ENCODE results near the gene ATL1. TPM values are rescaled to one million over a fixed set of nuclear protein-coding genes. Genes with fewer than 3 reads are reported as not detected.

Gene ATL1
- total and polyA plus RNA-seq, 2 of the 13 experiments (the other 11 are each of a cell fraction or from before 2014, with no cell fraction given), result 0.60 to 0.65 TPM

- WGBS (ENCODE audit: low lambda C conversion rate), result 79% methylated on average over 3 of the region's 3 CpGs
- no peak for FAIRE-seq
- Histone ChIP-seq H3K36me3 (replicated peaks in 1 of 2; ENCODE audit: control insufficient read depth in 1 of 2, insufficient read depth in 2 of 2, low read length in 2 of 2) (no peaks in the 10 kb centered on the region), H3K9me3 (ENCODE audit: low read length) (peaks cover 6% of the 10 kb centered on the region; the same call in 1 of the 2 replicates), H2AFZ (ENCODE audit: low read length) (no peak overlapping the region), H3K27me3 (ENCODE audit: control insufficient read depth in 1 of 2, insufficient read depth in 2 of 2, low read length in 2 of 2) (no peaks in the 10 kb centered on the region; a peak in 1 of 5 replicates), H4K20me1 (ENCODE audit: insufficient read depth, low read length) (peaks cover 6% of the 10 kb centered on the region; the same call in 1 of the 2 replicates), H3K4me3 (replicated peaks in 1 of 3; ENCODE audit: insufficient read depth in 1 of 3, low read depth in 2 of 3, low read length in 3 of 3) (no peak overlapping the region), H3K4me2 (ENCODE audit: low read depth, low read length) (no peak overlapping the region), H3K27ac (ENCODE audit: extremely low read length, insufficient read depth, low read length) (no peak overlapping the region), H3K4me1 (ENCODE audit: insufficient read depth, low read length) (peaks cover 27% of the 10 kb centered on the region), H3K9ac (ENCODE audit: insufficient read depth, low read depth, low read length) (no peak overlapping the region), H3K79me2 (ENCODE audit: insufficient read depth, low read length) (peaks cover 27% of the 10 kb centered on the region)
- no peak for TF ChIP-seq ZNF788 (CRISPR knock-in tag; IDR thresholded peaks at IDR 0.05; ENCODE audit: borderline replicate concordance)
- no peak for TF ChIP-seq HOXA5 (CRISPR knock-in tag; IDR thresholded peaks at IDR 0.05)
- TF ChIP-seq ZNF7 (CRISPR knock-in tag; IDR thresholded peaks at IDR 0.05), result no peak
- CTCF ChIA-PET (ENCODE audit: low intra/inter-chr PET ratio, low total read pairs), result no interaction called here
- intact Hi-C loops (cut with micrococcal nuclease; ENCODE audit: unreplicated experiment), result loop anchor here (5.0 kb wide), 4 partner anchors 57 to 672 kb away; partner anchors contain the start of gene SOS2
- in situ Hi-C loops (cut with HindIII; ENCODE audit: extremely low pct_ligation_motif_present, low pct_unique_long_range_greater_than_20kb), result loop anchor here (25.0 kb wide), 1 partner anchor 672 kb away; the partner anchor contains the start of gene NEMF
- no peak for ATAC-seq
- POLR2A ChIA-PET, result no interaction called here
- no TSS peak for BruUV-seq (replicated peaks)
- no peak for DNase-seq (ENCODE audit: low spot score)
Measured at GRCh38 chr14:50534416-50534815, 25.5 kb upstream of the ATL1 start.

- no peak overlapping the region for H3K27ac ChIP-seq (ENCODE audit: extremely low read length, insufficient read depth, low read length)
- no peaks in the 10 kb centered on the region for H3K36me3 ChIP-seq (replicated peaks in 1 of 2; ENCODE audit: control insufficient read depth in 1 of 2, insufficient read depth in 2 of 2, low read length in 2 of 2)
- DNase-seq (ENCODE audit: low spot score), result no peak
- H4K20me1 ChIP-seq (ENCODE audit: insufficient read depth, low read length), result peaks cover 5% of the 10 kb centered on the region; the same call in 1 of the 2 replicates
- peaks cover 21% of the 10 kb centered on the region for H3K79me2 ChIP-seq (ENCODE audit: insufficient read depth, low read length)
- no peak overlapping the region for H3K4me2 ChIP-seq (ENCODE audit: low read depth, low read length)
- in situ Hi-C loops (cut with HindIII; ENCODE audit: extremely low pct_ligation_motif_present, low pct_unique_long_range_greater_than_20kb), result loop anchor here (25.0 kb wide), 1 partner anchor 673 kb away; the partner anchor contains the start of gene NEMF
- ChIA-PET POLR2A (no interaction called here), CTCF (ENCODE audit: low intra/inter-chr PET ratio, low total read pairs) (no interaction called here)
- 94% methylated on average over 1 of the region's 1 CpG for WGBS (ENCODE audit: low lambda C conversion rate)
- no peak overlapping the region for H3K4me3 ChIP-seq (replicated peaks in 1 of 3; ENCODE audit: insufficient read depth in 1 of 3, low read depth in 2 of 3, low read length in 3 of 3)
- TF ChIP-seq CBX5 (CRISPR knock-in tag; IDR thresholded peaks at IDR 0.05; ENCODE audit: borderline replicate concordance) (no peak), ESRRA (CRISPR knock-in tag; IDR thresholded peaks at IDR 0.05; ENCODE audit: low read depth) (no peak), ZNF790 (CRISPR knock-in tag; IDR thresholded peaks at IDR 0.05; ENCODE audit: borderline replicate concordance) (no peak), ZNF570 (CRISPR knock-in tag; IDR thresholded peaks at IDR 0.05; ENCODE audit: borderline replicate concordance) (no peak), SMAD1 (CRISPR knock-in tag; IDR thresholded peaks at IDR 0.05; ENCODE audit: borderline replicate concordance, low read depth) (no peak)
- TF ChIP-seq, protein P1, sequence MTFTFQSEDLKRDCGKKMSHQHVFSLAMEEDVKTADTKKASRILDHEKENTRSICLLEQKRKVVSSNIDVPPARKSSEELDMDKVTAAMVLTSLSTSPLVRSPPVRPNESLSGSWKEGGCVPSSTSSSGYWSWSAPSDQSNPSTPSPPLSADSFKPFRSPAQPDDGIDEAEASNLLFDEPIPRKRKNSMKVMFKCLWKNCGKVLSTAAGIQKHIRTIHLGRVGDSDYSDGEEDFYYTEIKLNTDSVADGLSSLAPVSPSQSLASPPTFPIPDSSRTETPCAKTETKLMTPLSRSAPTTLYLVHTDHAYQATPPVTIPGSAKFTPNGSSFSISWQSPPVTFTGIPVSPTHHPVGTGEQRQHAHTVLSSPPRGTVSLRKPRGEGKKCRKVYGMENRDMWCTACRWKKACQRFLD (CRISPR knock-in tag; IDR thresholded peaks at IDR 0.05; ENCODE audit: borderline replicate concordance), result no peak
- TF ChIP-seq, protein P2, sequence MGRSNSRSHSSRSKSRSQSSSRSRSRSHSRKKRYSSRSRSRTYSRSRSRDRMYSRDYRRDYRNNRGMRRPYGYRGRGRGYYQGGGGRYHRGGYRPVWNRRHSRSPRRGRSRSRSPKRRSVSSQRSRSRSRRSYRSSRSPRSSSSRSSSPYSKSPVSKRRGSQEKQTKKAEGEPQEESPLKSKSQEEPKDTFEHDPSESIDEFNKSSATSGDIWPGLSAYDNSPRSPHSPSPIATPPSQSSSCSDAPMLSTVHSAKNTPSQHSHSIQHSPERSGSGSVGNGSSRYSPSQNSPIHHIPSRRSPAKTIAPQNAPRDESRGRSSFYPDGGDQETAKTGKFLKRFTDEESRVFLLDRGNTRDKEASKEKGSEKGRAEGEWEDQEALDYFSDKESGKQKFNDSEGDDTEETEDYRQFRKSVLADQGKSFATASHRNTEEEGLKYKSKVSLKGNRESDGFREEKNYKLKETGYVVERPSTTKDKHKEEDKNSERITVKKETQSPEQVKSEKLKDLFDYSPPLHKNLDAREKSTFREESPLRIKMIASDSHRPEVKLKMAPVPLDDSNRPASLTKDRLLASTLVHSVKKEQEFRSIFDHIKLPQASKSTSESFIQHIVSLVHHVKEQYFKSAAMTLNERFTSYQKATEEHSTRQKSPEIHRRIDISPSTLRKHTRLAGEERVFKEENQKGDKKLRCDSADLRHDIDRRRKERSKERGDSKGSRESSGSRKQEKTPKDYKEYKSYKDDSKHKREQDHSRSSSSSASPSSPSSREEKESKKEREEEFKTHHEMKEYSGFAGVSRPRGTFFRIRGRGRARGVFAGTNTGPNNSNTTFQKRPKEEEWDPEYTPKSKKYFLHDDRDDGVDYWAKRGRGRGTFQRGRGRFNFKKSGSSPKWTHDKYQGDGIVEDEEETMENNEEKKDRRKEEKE (IDR thresholded peaks at IDR 0.05), result no peak
- BruUV-seq (replicated peaks), result no TSS peak
- FAIRE-seq, result no peak
- no peaks in the 10 kb centered on the region; a peak in 1 of 5 replicates for H3K27me3 ChIP-seq (ENCODE audit: control insufficient read depth in 1 of 2, insufficient read depth in 2 of 2, low read length in 2 of 2)
- H2AFZ ChIP-seq (ENCODE audit: low read length), result no peak overlapping the region
- no peak for ATAC-seq
- H3K4me1 ChIP-seq (ENCODE audit: insufficient read depth, low read length), result peaks cover 21% of the 10 kb centered on the region
- H3K9ac ChIP-seq (ENCODE audit: insufficient read depth, low read depth, low read length), result no peak overlapping the region
- intact Hi-C loops (cut with micrococcal nuclease; ENCODE audit: unreplicated experiment), result loop anchor here (5.0 kb wide), 4 partner anchors 58 to 673 kb away; partner anchors contain the start of gene SOS2
- peaks cover 6% of the 10 kb centered on the region; the same call in 1 of the 2 replicates for H3K9me3 ChIP-seq (ENCODE audit: low read length)
Measured at GRCh38 chr14:50534997-50535396, 24.9 kb upstream of the ATL1 start.

Measured in HepG2 (cell line).